Activated CD4-positive, alpha-beta T cell treated with anti-CD3 and anti-CD28 coated beads for 48 hours (primary cell): Measurements from ENCODE around the gene MDFI.

Experiments
- DNase-seq: peaks from one replicate; pipeline ENCODE4 v3.0.0-alpha.2; 2020

The MDFI gene

DNA sequence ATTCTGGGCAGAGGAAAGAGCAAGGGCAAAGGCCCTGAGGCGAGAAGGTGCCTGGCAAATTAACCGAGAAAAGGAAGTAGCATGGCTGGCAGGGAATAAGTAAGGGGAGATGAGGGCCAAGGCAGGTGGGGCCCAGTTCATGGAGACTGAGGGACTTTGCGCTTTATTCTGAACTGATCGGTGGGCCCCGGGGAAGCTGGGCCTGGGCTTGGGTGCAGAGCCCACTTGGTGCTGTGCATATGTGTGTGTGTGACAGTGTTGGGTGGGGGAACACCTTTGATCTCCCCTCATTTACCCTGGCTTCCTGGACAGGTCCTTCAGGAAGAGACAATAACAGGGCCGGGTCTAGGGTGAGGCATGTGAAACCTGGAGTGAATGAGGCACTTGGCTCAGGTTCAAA lies 2.9 kb upstream of the MDFI start:
- DNase-seq, result no peak

DNA sequence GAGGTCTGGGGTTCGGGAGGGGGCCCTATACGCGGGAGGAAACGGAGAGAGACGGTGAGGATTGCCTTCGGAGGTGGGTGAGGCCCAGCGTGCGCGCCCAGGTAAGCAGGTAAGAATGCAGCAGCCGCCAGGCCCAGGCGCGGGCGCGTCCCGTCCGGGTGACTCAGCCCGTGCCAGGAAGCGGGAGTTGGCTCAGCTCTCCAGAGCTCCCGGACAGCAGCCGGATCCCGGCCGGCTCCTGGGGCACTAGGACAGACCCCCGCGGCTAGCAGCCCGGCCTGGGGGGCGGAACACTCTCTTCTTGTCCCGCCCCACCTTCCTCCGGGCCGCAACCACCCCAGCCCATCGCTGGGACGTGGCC lies 1.5 kb upstream of the MDFI start:
- no peak for DNase-seq

GRCh38 chr6:41637194-41638001 lies 870 bp upstream of the MDFI start:
- DNase-seq, result no peak

- no peak for DNase-seq
Observed at GRCh38 chr6:41638935-41639808, 904 bp downstream of the MDFI start.

- DNase-seq, result no peak
Observed at GRCh38 chr6:41639809-41640371, 1.6 kb downstream of the MDFI start.

- DNase-seq, result no peak
Observed at GRCh38 chr6:41640426-41640825, 2.2 kb downstream of the MDFI start.

- DNase-seq, result no peak
Observed at GRCh38 chr6:41641352-41641925, 3.2 kb downstream of the MDFI start.

DNA sequence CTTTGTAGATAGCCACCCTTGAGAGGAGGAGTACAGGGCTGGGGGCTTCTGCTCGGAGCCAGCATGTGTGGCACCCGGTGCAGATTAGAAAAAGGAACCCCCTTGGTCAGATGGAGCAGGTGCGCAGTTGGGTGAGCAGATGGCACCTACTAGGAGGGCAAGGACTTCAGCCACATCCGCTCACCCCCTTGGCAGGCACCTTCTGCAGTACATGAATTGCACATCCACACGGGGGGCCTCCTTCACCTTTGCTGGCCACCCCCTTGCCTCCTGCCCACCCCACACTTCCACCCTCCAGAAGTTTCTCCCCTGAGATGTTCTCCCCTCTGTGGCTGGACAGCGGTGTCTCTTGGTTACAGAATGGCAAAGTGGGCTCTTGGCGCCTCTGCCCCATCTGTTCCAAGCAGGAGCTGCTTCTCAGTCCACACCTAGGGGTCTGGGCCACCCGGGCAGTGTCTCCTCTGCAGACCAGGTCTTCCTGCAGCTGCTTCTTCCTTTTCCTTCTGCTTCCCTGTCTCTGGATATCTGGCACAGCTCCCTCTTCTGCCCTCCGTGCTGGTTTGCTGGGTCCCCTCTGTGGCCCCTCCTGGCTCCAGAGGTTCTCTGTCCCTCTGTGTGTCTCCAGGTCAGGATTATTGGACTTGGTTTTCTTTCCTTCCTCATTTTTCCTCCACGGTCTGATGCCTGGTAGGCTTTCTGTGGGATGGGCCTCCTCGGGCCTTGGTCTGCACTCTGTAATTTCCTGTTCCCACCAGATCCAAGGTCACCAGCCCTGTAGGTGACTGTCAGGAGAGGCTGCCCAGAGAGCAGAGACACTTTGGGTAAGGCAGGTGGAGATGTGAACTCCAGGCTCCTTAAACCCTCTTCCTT lies 4.1 kb downstream of the MDFI start:
- DNase-seq, result no peak

GRCh38 chr6:41642960-41643898 lies 5.0 kb downstream of the MDFI start:
- no peak for DNase-seq

GRCh38 chr6:41643899-41644269 lies 5.6 kb downstream of the MDFI start:
- no peak for DNase-seq

DNA sequence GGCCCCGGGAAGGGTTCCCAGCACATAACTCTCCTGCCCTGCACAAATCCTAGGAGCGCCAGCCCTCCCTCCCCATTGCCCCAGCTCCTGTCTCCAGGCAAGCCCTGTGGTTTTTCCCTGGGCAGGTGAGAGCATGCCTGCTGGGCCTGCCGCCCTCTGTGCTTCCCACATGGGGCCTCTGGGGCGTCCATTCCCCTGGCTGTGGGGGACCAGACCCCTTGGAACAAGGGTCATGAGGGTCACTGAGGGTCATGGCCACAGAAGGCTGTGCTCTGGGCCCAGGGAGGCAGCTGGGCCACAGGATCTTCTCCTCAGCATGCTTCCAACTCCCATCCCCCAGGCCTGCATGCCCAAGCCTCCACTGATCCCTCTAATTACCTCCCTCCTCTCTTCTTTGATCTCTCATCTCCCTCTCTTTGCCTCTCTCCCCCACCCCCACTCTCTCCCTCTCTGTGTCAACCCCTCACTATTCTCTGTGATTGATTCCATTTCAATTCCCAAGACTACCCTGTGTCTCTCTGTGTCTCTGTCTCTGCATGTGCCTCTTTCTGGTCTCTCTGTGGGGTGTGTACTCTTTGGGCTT lies 6.1 kb downstream of the MDFI start:
- no peak for DNase-seq

DNA sequence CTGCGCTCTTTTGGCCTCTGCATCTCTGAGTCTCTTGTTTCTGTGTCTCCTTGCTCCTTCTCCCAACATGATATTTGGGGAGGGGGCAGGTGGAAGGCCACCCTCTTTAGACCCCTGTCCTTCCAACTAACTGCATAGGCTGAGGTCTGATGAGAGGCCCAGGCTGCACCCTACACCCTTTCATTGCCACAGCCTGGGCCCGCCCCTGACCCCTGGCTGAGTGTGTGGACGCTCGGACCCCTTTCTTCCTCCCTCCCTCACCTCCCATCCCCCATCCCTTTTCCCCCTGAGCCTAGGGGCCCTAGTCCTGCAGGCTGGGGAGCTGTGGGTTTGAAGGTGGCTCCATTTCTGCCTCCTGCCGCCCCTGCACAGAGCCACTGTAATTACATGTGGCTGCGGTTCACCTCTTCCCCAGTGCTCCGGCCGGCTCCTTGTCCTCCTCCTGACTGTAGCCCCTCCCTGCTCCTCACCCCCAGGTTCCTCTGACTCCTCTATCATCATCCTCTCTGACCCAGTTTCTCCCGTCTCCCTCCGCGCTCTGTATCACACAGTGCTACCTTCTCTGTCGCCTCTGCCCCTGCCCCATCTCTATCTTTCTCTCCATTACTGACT lies 6.8 kb downstream of the MDFI start:
- no peak for DNase-seq

DNA sequence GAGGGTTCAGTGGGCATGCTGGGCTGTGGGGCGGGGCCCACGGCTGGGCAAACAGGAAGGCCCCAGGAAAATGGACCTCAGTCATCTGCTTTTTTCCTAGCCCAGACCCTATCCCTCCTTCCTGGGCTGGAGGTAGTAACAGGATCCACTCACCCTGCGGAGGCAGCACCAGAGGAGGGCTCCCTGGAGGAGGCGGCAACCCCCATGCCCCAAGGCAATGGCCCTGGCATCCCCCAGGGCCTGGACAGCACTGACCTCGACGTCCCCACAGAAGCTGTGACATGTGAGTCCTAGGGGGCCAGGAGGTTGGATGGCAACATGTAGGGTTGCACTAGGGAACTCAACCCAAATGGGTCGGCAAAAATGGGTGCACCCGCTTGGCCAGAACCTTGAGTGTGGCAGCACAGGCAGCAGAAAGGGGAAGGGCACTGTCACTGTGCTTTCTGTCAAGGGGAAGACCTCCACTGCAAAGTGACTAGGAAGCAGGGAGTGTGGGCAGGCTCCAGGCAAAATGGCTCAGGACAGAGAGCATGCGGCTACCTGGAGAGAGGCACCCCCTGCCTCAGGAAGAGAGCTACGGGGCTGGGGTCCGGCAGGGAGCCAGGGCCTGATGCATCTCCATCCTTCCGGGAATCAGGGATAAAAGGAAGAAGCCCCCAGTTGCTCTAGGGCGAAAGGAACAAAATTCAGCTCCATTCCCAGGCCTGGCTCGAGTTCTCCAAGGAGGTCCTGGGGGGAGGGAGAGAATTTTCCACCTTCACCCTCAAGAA lies 7.9 kb downstream of the MDFI start:
- DNase-seq, result no peak

GRCh38 chr6:41647061-41647511 lies 8.8 kb downstream of the MDFI start:
- no peak for DNase-seq

DNA sequence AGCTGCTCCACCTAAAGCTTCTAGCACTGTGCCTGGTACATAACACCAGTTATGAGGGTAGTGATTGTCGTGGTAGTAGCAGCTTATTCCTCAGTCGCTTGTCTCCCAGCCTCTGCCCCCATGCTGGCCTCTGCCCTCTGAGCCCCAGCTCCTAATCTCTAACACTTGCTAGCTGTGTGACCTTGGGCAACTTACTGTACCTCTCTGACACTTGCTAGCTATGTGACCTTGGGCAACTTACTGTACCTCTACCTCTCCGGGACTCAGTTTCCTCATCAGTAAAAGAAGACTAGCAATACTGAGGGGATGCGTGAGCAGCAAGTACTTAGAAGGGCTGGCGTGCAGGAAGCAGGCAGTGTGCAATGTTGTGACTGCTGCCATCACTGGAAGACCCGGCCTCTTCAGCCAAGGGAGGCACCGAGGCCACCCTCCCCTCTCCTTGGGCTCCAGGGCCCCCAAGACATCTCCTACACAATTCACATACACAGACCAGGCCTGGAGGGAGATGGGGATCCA lies 9.9 kb downstream of the MDFI start:
- DNase-seq, result no peak

GRCh38 chr6:41648921-41649320 lies 10.7 kb downstream of the MDFI start:
- no peak for DNase-seq

DNA sequence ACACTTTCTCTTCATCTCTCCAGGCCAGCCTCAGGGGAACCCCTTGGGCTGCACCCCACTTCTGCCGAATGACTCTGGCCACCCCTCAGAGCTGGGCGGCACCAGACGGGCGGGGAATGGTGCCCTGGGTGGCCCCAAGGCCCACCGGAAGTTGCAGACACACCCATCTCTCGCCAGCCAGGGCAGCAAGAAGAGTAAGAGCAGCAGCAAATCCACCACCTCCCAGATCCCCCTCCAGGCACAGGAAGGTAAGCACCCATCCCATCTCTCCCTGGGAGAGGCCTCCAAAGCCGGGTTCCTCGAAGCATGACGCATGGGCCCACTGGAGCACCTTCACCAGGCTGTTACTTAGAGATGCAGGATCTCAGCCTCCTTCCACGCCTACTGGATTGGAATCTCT lies 11.3 kb downstream of the MDFI start:
- DNase-seq, result no peak

GRCh38 chr6:41650120-41650519 lies 11.9 kb downstream of the MDFI start:
- DNase-seq, result no peak

DNA sequence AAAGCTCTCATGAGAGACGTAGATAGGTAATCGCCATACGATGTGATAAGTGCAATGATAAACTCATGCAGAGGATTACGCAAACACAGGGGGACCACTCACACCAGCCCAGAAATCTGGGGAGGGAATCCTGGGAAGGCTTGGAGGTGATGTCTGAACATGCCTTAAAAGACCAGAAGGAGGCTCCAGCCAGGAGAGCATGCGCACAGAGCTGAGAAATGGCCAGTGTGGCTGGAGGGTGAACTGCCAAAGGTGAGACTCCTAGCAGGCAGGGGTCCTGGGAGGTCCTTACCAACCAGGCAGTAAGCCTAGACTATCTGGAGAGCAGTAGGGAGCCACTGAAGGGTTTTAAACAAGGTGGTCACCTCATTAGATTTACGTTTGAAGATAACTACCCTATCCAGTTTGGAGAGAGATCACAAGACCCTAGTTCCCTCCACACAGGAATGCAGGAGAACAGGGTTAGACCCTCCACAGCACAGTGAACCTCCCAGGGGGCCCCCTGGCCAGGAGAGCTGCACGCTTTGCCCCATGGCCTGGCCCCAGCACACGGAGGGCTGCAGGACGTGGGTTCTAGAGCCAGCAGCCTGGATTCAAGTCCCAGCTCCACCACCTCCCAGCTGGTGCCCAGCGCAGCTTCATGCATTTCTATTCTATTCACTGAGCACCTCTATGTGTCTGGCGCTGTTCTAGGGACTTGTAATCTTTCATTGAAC lies 13.1 kb downstream of the MDFI start:
- no peak for DNase-seq
